Common myeloid progenitor, CD34-positive (primary cell): ENCODE results near the gene SEMA5A.

Experiments used
- CTCF ChIA-PET: fragments of 350-600 bp; sonication (Branson Sonifier 250); formaldehyde crosslinking; loops from one replicate; lab custom pipeline; 2021; ENCODE audit warnings: antibody characterized with exemption; lab: Charles Lee
- POLR2A ChIA-PET: fragments of 350-600 bp; sonication (Branson Sonifier 250); formaldehyde crosslinking; loops from one replicate; lab custom pipeline; 2021; ENCODE audit warnings: antibody characterized with exemption; lab: Charles Lee
- DNase-seq, 3 donors: peaks; one replicate each; pipeline versions ENCODE4 v3.0.0 to v3.0.0-alpha.2; 2013
- H3K27ac ChIP-seq, 2 experiments: 1 replicate in 1 of 2; 2 replicates in 1 of 2; pipeline ENCODE4 v1.7.0; 2013; ENCODE audit warnings: inconsistent platforms in 2 of 2, low read length in 2 of 2, mild to moderate bottlenecking in 2 of 2, low read depth in 1 of 2, moderate library complexity in 1 of 2; ENCODE audit not compliant: severe bottlenecking in 2 of 2, insufficient read depth in 1 of 2, poor library complexity in 1 of 2
- H3K27me3 ChIP-seq, 5 experiments: replicated peaks in 2 of 5; 1 replicate in 3 of 5; 2 replicates in 2 of 5; pipeline versions ENCODE4 v1.6.1 to v1.7.0; 2013; ENCODE audit warnings: low read length in 4 of 5, mild to moderate bottlenecking in 2 of 5, moderate library complexity in 2 of 5, inconsistent platforms in 1 of 5; ENCODE audit not compliant: insufficient read depth in 5 of 5, control insufficient read depth in 4 of 5
- H3K36me3 ChIP-seq, 4 experiments: 1 replicate in 2 of 4; 2 replicates in 2 of 4; pipeline versions ENCODE4 v1.6.1 to v1.7.0; 2013; ENCODE audit warnings: low read length in 3 of 4, control low read depth in 1 of 4, mild to moderate bottlenecking in 1 of 4; ENCODE audit not compliant: control insufficient read depth in 4 of 4, insufficient read depth in 4 of 4
- H3K4me1 ChIP-seq, 4 experiments: 1 replicate in 3 of 4; 2 replicates in 1 of 4; pipeline versions ENCODE4 v1.6.1 to v1.7.1; 2013; ENCODE audit warnings: low read length in 3 of 4, mild to moderate bottlenecking in 3 of 4, control low read depth in 1 of 4, inconsistent platforms in 1 of 4, moderate library complexity in 1 of 4; ENCODE audit not compliant: control insufficient read depth in 4 of 4, insufficient read depth in 4 of 4; ENCODE audit errors: control extremely low read depth in 1 of 4
- H3K4me3 ChIP-seq, 7 experiments: 1 replicate in 4 of 7; 2 replicates in 3 of 7; pipeline versions ENCODE4 v1.5.1 to v1.7.0; 2013; ENCODE audit warnings: mild to moderate bottlenecking in 7 of 7, low read length in 6 of 7, moderate library complexity in 6 of 7, inconsistent platforms in 2 of 7, low read depth in 2 of 7, control low read depth in 1 of 7; ENCODE audit not compliant: insufficient read depth in 4 of 7, control insufficient read depth in 1 of 7; ENCODE audit errors: extremely low read depth in 1 of 7
- H3K9me3 ChIP-seq, 5 experiments: 1 replicate in 4 of 5; 2 replicates in 1 of 5; pipeline versions ENCODE4 v1.6.1 to v1.7.1; 2013; ENCODE audit warnings: low read length in 4 of 5, mild to moderate bottlenecking in 2 of 5, inconsistent platforms in 1 of 5, low read depth in 1 of 5, moderate library complexity in 1 of 5; ENCODE audit not compliant: control insufficient read depth in 4 of 5, insufficient read depth in 2 of 5; ENCODE audit errors: control extremely low read depth in 1 of 5
- WGBS: methylation state at CpG from one replicate; pipeline ENCODE4 v1.1.5; 2013; ENCODE audit not compliant: insufficient coverage; 5-methylcytosine and 5-hydroxymethylcytosine counted together

SEMA5A gene

DNA sequence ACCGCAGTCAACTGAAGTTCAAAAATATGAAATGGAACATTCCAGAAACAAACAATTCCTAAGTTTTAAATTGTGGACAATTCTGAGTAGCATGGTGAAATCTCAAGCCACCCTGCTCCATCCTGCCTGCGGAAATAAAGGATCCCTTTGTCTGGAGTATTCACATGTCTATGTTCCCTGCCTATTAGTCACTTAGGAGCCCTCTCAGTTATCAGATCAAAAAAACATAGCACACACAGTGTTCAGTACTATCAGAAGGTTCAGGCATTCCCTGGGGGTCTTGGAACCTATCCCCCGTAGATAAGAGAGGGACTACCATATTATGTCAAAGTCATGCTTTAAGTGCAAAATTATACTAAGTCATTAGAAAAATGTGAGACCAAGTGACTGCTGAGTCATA lies 300.8 kb downstream of the SEMA5A start:
- CTCF ChIA-PET = no interaction called here

DNA sequence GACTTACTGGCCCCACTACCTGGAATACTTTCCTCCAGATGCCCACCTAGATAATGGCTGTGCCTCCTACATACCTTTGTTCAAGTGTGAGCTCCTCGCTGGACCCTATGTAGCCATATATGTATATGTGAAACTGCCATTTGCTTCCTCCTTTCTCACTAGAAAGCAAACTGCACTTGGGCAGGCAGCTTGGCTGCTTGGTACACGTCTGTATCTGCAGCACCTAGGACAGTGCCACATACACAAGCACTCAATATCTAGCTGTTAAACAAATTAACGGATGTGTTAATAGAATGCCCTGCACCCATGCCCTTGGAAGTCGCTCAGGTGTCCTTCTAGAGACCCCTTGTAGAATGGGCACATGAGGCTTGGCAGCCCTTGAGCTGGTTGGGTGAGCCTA lies 301.5 kb downstream of the SEMA5A start:
- POLR2A ChIA-PET = no interaction called here
- Histone ChIP-seq H3K4me3 (no peak overlapping the region), H3K9me3 (no peaks in the 10 kb centered on the region), H3K36me3 (no peaks in the 10 kb centered on the region), H3K27ac (no peak overlapping the region), H3K4me1 (no peaks in the 10 kb centered on the region), H3K27me3 (no peaks in the 10 kb centered on the region)
- no peak for DNase-seq
- CTCF ChIA-PET = no interaction called here
- 79% methylated on average over 4 of the region's 4 CpGs for WGBS

More for the DNA sequence above, 300.8 kb downstream of the SEMA5A start:
- Histone ChIP-seq H3K27ac (no peak overlapping the region), H3K9me3 (no peaks in the 10 kb centered on the region), H3K4me1 (no peaks in the 10 kb centered on the region), H3K4me3 (no peak overlapping the region), H3K36me3 (no peaks in the 10 kb centered on the region), H3K27me3 (no peaks in the 10 kb centered on the region)
- POLR2A ChIA-PET = no interaction called here
- no peak for DNase-seq
- no CpG with 5 or more reads among the region's 3 CpGs for WGBS

DNA sequence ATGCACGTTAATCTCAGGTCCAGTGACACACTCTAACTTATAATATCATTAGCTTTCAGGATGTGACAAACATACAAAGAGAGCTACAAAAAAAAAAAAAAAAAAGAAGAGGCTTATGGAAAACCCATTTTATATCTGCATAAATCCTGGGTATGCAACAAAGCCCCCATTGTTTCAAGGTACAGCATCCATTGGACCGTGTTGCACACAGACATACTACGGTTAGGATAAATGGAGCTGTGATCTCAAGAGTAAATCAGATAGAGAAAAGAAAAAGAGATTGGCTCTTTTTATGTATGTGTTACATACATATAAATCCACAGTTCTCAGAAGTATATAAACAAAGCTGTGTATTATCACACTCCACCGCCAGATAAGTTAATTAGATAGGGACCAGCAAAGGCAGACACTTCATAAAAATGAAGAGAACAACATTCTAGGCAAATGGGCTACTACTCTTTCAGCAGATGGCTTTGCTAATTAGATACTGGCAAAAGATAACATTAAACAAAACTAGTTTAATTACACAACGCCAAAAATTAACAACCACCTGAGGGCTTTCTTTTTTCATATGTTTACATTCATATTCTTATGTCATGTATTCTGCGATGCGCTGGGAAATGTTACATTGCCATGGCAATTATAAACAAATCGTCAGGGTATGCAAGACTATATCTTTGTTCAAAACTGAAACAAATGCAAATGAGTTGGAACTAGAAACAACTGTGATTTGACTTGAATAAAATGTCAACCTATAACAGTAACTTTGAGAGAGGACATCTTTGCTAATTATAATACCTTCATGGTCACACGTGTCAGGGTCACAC lies 304.2 kb downstream of the SEMA5A start:
- Histone ChIP-seq H3K36me3 (no peaks in the 10 kb centered on the region), H3K27ac (no peak overlapping the region), H3K4me3 (no peak overlapping the region), H3K4me1 (no peaks in the 10 kb centered on the region), H3K27me3 (no peaks in the 10 kb centered on the region), H3K9me3 (no peaks in the 10 kb centered on the region)
- CTCF ChIA-PET = no interaction called here
- POLR2A ChIA-PET = no interaction called here
- no peak for DNase-seq
- 100% methylated on average over 4 of the region's 9 CpGs for WGBS

DNA sequence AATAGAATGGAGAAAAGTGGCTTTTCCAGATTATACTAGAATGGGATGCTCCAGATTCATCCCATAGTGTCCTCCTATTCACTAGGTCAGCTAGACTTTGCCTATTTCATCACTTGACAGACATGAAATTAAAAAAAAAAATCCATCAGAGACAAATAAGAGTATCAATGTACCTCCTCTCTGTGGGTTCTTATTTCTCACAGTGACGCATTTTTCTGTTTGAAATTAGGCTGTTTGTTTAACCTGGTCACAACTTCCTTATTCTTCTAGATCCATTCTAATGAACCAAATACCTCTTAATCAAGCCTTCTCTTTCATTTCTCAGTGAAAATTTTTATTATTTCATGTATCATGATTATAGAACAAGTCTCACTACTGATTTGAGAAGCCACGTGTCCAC lies 305.4 kb downstream of the SEMA5A start:
- Histone ChIP-seq H3K9me3 (no peaks in the 10 kb centered on the region), H3K36me3 (no peaks in the 10 kb centered on the region), H3K27me3 (no peaks in the 10 kb centered on the region), H3K27ac (no peak overlapping the region), H3K4me3 (no peak overlapping the region), H3K4me1 (no peaks in the 10 kb centered on the region)
- ChIA-PET POLR2A (no interaction called here), CTCF (interaction anchor here (1.1 kb wide), 1 partner anchor 12 kb away, joined by 3 read pairs; no protein-coding TSS in a partner anchor)
- WGBS = 100% methylated on average over 1 of the region's 2 CpGs
- DNase-seq = no peak

DNA sequence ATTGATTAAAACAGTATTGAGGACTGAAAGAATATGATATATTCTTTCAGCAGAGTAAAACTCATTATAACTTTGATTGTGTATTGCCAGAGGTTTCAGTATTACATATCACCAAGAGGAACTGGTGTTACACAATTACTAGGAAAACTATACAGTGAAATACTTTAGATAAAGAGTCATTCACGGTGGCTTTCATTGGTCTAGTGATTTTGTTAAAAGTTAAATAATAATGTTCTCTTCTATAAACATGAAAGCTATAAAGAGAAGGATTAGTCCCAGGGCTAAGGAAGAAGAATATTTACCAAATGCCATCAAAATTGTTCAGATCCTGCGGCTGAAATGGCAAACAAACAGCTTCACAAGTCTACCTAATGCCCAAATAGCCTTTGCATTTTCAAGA lies 306.2 kb downstream of the SEMA5A start:
- ChIA-PET POLR2A (no interaction called here), CTCF (interaction anchor here (1.1 kb wide), 1 partner anchor 11 kb away, joined by 3 read pairs; no protein-coding TSS in a partner anchor)
- H3K9me3 ChIP-seq = no peaks in the 10 kb centered on the region
- no peak overlapping the region for H3K27ac ChIP-seq
- H3K4me1 ChIP-seq = no peaks in the 10 kb centered on the region
- H3K36me3 ChIP-seq = no peaks in the 10 kb centered on the region
- DNase-seq = no peak
- no CpG with 5 or more reads among the region's 2 CpGs for WGBS
- no peak overlapping the region for H3K4me3 ChIP-seq
- H3K27me3 ChIP-seq = no peaks in the 10 kb centered on the region

DNA sequence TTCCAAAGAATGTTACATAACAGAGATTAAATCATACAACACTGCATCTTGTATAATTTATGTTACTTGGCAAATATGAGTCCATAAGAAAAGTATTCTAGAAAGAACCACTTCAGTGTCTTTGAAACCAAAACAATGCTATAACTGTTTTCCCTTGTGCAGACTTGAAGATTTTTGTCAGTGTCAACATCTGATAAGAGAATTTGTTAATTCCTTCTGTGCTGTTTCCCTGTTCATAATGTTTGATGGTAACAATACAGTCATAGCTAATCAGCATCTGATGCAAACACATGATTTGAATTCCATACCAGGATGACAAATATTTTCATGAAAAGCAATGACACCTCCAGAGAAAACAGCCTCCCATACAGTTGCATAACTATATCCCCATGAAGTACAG lies 306.8 kb downstream of the SEMA5A start:
- no peak overlapping the region for H3K4me3 ChIP-seq
- CTCF ChIA-PET = no interaction called here
- no peaks in the 10 kb centered on the region for H3K9me3 ChIP-seq
- no peaks in the 10 kb centered on the region for H3K27me3 ChIP-seq
- H3K36me3 ChIP-seq = no peaks in the 10 kb centered on the region
- DNase-seq = no peak
- no peaks in the 10 kb centered on the region for H3K4me1 ChIP-seq
- no peak overlapping the region for H3K27ac ChIP-seq
- POLR2A ChIA-PET = no interaction called here

DNA sequence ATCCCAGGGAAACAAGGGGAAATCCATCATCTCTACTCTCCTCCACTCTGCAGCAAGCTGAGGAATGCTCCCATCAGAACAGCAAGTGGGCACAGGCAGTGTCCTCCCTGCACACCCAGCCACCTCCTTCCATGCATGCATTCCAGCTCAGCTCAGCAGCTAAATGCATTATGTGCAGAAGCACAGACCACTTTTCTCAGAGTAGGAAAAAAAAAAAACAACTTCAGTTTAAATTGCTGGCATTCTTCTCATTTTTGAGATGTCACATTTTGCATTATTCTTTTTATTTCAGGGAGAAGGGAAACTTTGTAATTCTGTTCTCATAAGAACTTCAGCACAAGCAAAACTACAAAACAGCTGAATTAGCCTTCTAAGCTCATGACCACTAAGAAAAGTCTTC lies 312.2 kb downstream of the SEMA5A start:
- Histone ChIP-seq H3K9me3 (no peaks in the 10 kb centered on the region), H3K36me3 (no peaks in the 10 kb centered on the region), H3K27me3 (no peaks in the 10 kb centered on the region), H3K27ac (no peak overlapping the region), H3K4me3 (no peak overlapping the region), H3K4me1 (no peaks in the 10 kb centered on the region)
- DNase-seq = no peak
- ChIA-PET CTCF (no interaction called here), POLR2A (no interaction called here)
